HEK293 (cell line): Measurements from ENCODE around the gene DNMT3A.
A peak's percentile ranks its signal among the peaks of the same experiment; 100 is the strongest.

Source experiments
- CTCF ChIA-PET: fragments of 350-600 bp; formaldehyde crosslinking; extraction: SDS; loops from one replicate; lab custom pipeline; 2021; ENCODE audit warnings: antibody characterized with exemption; lab: Yijun Ruan, JAX
- POLR2A ChIA-PET: fragments of 300-600 bp; formaldehyde crosslinking; extraction: SDS; loops from one replicate; lab custom pipeline; 2020; ENCODE audit warnings: antibody characterized with exemption, inconsistent platforms; lab: Yijun Ruan, JAX
- H3K27ac ChIP-seq: fragments of 200-500 bp; sonication (Bioruptor generic); 2 replicates; pipeline ENCODE4 v1.5.1; 2014; ENCODE audit warnings: low read depth, low read length, control low read depth, inconsistent platforms; ENCODE audit errors: extremely low read depth
- H3K36me3 ChIP-seq, 2 experiments: fragments of 200-500 bp in 1 of 2; sonication (Bioruptor generic) in 1 of 2; 1 replicate in 1 of 2; 2 replicates in 1 of 2; pipeline ENCODE4 v1.5.1; 2014 to 2017; ENCODE audit warnings: inconsistent platforms in 2 of 2, low read length in 2 of 2; ENCODE audit not compliant: control insufficient read depth in 2 of 2, insufficient read depth in 1 of 2
- H3K4me1 ChIP-seq: fragments of 200-500 bp; sonication (Bioruptor generic); 2 replicates; pipeline ENCODE4 v1.5.1; 2014; ENCODE audit warnings: mild to moderate bottlenecking, low read length, inconsistent platforms; ENCODE audit not compliant: control insufficient read depth, insufficient read depth
- H3K4me3 ChIP-seq: 2 replicates; pipeline ENCODE4 v1.5.1; 2011; ENCODE audit warnings: low read depth, mild to moderate bottlenecking, control low read depth, low read length, moderate library complexity
- H3K9me3 ChIP-seq: fragments of 200-500 bp; sonication (Bioruptor generic); 2 replicates; pipeline ENCODE4 v1.5.1; 2014; ENCODE audit warnings: low read depth, low read length, inconsistent platforms; ENCODE audit not compliant: control insufficient read depth, insufficient read depth
- HOXA7 ChIP-seq: sonication (generic); formaldehyde crosslinking; IDR thresholded peaks from 2 replicates; pipeline ENCODE4 v1.8.1; 2022; ENCODE audit warnings: missing genetic modification reagents, borderline replicate concordance
- KLF9 ChIP-seq: fragments of 450-650 bp; formaldehyde crosslinking; IDR thresholded peaks from 2 replicates; pipeline ENCODE4 v1.5.1; 2016; ENCODE audit warnings: missing biosample characterization, missing genetic modification characterization, low read depth
- PRDM1 ChIP-seq: fragments of 450-650 bp; formaldehyde crosslinking; IDR thresholded peaks from 2 replicates; pipeline ENCODE4; 2016; ENCODE audit warnings: missing biosample characterization, missing genetic modification characterization
- SCRT2 ChIP-seq: fragments of 450-650 bp; formaldehyde crosslinking; IDR thresholded peaks from 2 replicates; pipeline ENCODE4 v1.5.1; 2016; ENCODE audit warnings: missing biosample characterization, missing genetic modification characterization
- YY1 ChIP-seq: fragments of 450-650 bp; formaldehyde crosslinking; IDR thresholded peaks from 2 replicates; pipeline ENCODE4 v1.5.1; 2018; ENCODE audit warnings: missing biosample characterization, missing genetic modification characterization
- ZNF16 ChIP-seq: fragments of 450-650 bp; formaldehyde crosslinking; IDR thresholded peaks from 2 replicates; pipeline ENCODE4 v1.5.1; 2016; ENCODE audit warnings: low read depth, missing biosample characterization, missing genetic modification characterization
- ZNF174 ChIP-seq: fragments of 450-650 bp; formaldehyde crosslinking; IDR thresholded peaks from 2 replicates; pipeline ENCODE4 v1.5.0; 2017; ENCODE audit warnings: missing biosample characterization, mild to moderate bottlenecking, missing genetic modification characterization
- ZNF23 ChIP-seq: fragments of 450-650 bp; formaldehyde crosslinking; IDR thresholded peaks from 2 replicates; pipeline ENCODE4 v1.5.1; 2016; ENCODE audit warnings: missing biosample characterization, missing genetic modification characterization, borderline replicate concordance
- ZNF280D ChIP-seq: fragments of 450-650 bp; formaldehyde crosslinking; IDR thresholded peaks from 2 replicates; pipeline ENCODE4 v1.5.1; 2016; ENCODE audit warnings: missing biosample characterization, missing genetic modification characterization
- ZNF341 ChIP-seq: fragments of 450-650 bp; formaldehyde crosslinking; IDR thresholded peaks from 2 replicates; pipeline ENCODE4; 2016; ENCODE audit warnings: low read depth, missing biosample characterization, missing genetic modification characterization
- ZNF350 ChIP-seq: fragments of 450-650 bp; formaldehyde crosslinking; IDR thresholded peaks from 2 replicates; pipeline ENCODE4 v1.5.0; 2017; ENCODE audit warnings: missing biosample characterization, mild to moderate bottlenecking, missing genetic modification characterization
- ZNF449 ChIP-seq: fragments of 450-650 bp; formaldehyde crosslinking; IDR thresholded peaks from 2 replicates; pipeline ENCODE4 v1.5.1; 2017; ENCODE audit warnings: missing biosample characterization, mild to moderate bottlenecking, missing genetic modification characterization, moderate library complexity
- ZNF621 ChIP-seq: fragments of 450-650 bp; formaldehyde crosslinking; IDR thresholded peaks from 2 replicates; pipeline ENCODE4 v1.5.1; 2017; ENCODE audit warnings: missing biosample characterization, missing genetic modification characterization
- ZNF664 ChIP-seq: fragments of 450-650 bp; formaldehyde crosslinking; IDR thresholded peaks from 2 replicates; pipeline ENCODE4 v1.5.1; 2016; ENCODE audit warnings: missing biosample characterization, missing genetic modification characterization
- ZNF747 ChIP-seq: fragments of 450-650 bp; formaldehyde crosslinking; IDR thresholded peaks from 2 replicates; pipeline ENCODE4 v1.5.1; 2016; ENCODE audit warnings: missing biosample characterization, missing genetic modification characterization
- ZNF791 ChIP-seq: fragments of 450-650 bp; formaldehyde crosslinking; IDR thresholded peaks from 2 replicates; pipeline ENCODE4 v1.5.1; 2016; ENCODE audit warnings: missing biosample characterization, missing genetic modification characterization
- ZSCAN18 ChIP-seq: fragments of 450-650 bp; formaldehyde crosslinking; IDR thresholded peaks from 2 replicates; pipeline ENCODE4 v1.5.1; 2016; ENCODE audit warnings: missing biosample characterization, missing genetic modification characterization

Gene DNMT3A

GRCh38 chr2:25361261-25362048 lies 19.7 kb upstream of the DNMT3A start:
- Histone ChIP-seq H3K4me1 (no peaks in the 10 kb centered on the region), H3K36me3 (no peaks in the 10 kb centered on the region), H3K27ac (no peak overlapping the region), H3K4me3 (no peak overlapping the region), H3K9me3 (no peaks in the 10 kb centered on the region)
- ChIA-PET CTCF (interaction anchor here (0.6 to 2.7 kb wide), 34 partner anchors 9 to 810 kb away, joined by 3 to 41 read pairs (median 3); partner anchors contain the start of gene DNMT3A), POLR2A (interaction anchor here (0.7 kb wide), 1 partner anchor 9 kb away, joined by 6 read pairs; no protein-coding TSS in a partner anchor)
- TF ChIP-seq ZNF350 (tag by site-specific recombination) (no peak), ZNF280D (tag by site-specific recombination) (no peak), PRDM1 (tag by site-specific recombination) (peak; percentile 89), ZNF747 (tag by site-specific recombination) (no peak)

- CTCF ChIA-PET, result interaction anchor here (0.8 to 1.3 kb wide), 3 partner anchors 10 to 162 kb away, joined by 3 to 5 read pairs (median 4); no protein-coding TSS in a partner anchor
- H3K36me3 ChIP-seq, result no peaks in the 10 kb centered on the region
- no peak overlapping the region for H3K4me3 ChIP-seq
- no peak overlapping the region for H3K27ac ChIP-seq
- no peaks in the 10 kb centered on the region for H3K9me3 ChIP-seq
- H3K4me1 ChIP-seq, result no peaks in the 10 kb centered on the region
- TF ChIP-seq ZNF174 (tag by site-specific recombination), result no peak
- TF ChIP-seq ZNF621 (tag by site-specific recombination), result no peak
- TF ChIP-seq ZNF23 (tag by site-specific recombination), result no peak
- POLR2A ChIA-PET, result no interaction called here
Observed at GRCh38 chr2:25358836-25359235, 17.1 kb upstream of the DNMT3A start.

DNA sequence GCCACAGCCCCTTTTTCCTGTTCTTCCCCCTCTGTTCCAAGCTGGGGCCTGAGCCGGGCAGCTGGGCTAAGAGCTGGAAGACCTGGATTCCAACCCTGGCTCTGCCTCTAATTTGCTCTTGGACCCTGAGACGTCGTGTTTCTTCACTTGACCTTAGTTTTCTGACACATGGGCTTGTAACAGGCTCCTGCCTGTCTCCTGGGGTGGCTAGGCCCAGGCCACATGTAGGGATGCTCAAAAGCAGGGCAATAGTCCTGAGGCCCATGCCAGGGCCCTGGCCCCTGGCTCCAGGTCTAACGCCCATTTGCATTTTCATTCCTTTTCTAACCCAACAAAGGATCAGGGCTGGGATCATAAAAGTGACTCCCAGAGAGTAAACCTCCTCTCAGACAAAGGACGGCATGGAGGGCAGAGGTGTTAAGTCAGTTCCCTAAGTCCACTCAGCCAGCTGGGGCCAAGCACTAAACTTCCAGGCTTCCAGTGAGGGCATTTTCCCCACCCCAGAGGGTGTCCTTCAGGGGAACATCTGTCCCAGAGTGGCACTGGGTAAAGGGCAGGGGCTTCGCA lies 16.6 kb upstream of the DNMT3A start:
- POLR2A ChIA-PET, result no interaction called here
- TF ChIP-seq YY1 (tag by site-specific recombination), result no peak
- no peak for TF ChIP-seq ZSCAN18 (tag by site-specific recombination)
- TF ChIP-seq HOXA7 (CRISPR knock-in tag), result no peak
- no peak for TF ChIP-seq ZNF341 (tag by site-specific recombination)
- no peak for TF ChIP-seq ZNF664 (tag by site-specific recombination)
- TF ChIP-seq SCRT2, result no peak
- TF ChIP-seq KLF9 (tag by site-specific recombination), result no peak
- TF ChIP-seq ZNF791 (tag by site-specific recombination), result no peak
- no peak for TF ChIP-seq ZNF16 (tag by site-specific recombination)
- TF ChIP-seq ZNF449, result no peak

More for the DNA sequence above, 16.6 kb upstream of the DNMT3A start:
- Histone ChIP-seq H3K27ac (no peak overlapping the region), H3K4me3 (no peak overlapping the region), H3K36me3 (no peaks in the 10 kb centered on the region), H3K4me1 (no peaks in the 10 kb centered on the region), H3K9me3 (no peaks in the 10 kb centered on the region)
- CTCF ChIA-PET, result interaction anchor here (0.8 to 1.3 kb wide), 3 partner anchors 9 to 19 kb away, joined by 3 to 5 read pairs (median 3); no protein-coding TSS in a partner anchor
